GM18526 (cell line): ENCODE measurements around the gene KRT83.

Experiments used
- POLR2A ChIP-seq: IDR thresholded peaks from 3 replicates; pipeline ENCODE4 v1.6.1; 2011; ENCODE audit not compliant: insufficient read length; ENCODE audit errors: extremely low read depth

The KRT83 gene

DNA sequence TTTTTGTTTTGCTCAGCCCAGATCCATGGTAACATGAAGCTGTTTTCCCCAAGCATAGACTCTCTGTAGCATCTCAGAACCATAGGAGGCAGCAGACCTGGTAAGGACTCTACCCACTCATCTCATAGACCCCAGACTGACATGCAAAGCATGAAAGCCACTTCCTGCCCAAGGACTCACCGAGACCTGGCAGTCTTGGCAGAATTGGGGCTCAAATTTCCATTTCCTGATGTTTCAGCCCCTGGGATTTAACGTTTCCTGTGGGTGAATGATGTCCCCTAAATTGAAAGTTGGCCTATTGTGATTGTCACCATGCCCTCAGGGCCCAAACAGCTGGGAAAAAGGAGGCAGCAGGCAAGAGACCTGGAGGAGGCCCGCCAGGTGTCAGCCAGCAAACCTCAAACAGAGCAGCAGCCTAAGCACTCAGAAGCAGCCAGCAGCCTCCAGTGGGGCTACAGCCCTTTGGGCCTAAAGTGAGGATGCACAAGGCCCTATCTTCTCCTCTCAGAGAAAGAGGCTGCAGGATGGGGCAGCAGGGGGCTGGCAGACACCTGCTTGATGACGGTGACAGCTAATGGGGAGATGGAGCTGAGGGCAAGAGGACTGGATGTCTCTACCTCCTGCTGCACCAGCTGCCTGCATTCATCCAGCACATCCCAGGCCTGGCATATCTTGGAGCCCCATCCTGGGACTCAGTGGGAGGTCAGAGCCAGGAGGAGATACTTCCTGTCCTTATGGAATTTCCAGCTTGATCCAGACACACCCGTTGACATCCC is 37.6 kb upstream of the KRT83 start:
- no peak for TF ChIP-seq POLR2A

DNA sequence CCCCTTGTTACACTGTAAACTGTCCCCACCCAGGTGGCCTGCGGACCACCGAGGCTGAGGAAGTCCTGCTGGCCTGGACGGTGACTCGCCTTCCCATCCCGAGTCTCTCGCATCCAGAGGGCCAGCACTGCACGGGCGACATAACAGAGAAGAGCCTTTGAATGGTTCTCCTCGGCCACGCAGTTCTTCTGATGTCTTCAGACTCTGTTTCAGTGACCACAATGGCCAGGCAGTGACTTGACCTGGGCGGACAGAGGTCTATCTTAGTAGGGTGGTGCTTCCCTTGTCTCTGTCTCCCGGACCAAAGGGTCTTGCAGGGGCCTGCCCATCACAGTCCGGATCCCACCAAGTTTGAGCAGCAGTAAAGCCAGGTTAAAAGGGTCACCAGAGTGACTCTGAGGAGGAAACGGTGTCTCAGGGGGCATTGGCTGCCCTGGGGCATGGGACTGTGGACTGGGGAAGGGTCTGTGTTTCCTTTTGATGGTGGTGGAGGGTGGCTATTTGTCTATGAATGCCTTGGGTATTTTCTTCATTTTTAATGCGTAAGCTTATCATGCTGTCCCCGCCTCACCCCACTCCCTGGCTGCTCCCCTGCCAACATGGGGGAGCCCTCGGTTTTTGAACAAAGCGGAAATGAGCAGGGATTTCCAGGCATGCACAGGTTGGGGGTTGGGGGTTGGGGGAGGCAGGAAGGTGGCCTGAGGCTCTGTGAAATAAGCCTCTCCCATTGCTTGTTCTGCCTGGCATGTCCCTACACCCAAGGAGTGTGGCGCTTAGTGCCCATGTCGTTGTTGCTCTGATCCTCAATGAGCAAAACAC is 35.8 kb upstream of the KRT83 start:
- no peak for TF ChIP-seq POLR2A

DNA sequence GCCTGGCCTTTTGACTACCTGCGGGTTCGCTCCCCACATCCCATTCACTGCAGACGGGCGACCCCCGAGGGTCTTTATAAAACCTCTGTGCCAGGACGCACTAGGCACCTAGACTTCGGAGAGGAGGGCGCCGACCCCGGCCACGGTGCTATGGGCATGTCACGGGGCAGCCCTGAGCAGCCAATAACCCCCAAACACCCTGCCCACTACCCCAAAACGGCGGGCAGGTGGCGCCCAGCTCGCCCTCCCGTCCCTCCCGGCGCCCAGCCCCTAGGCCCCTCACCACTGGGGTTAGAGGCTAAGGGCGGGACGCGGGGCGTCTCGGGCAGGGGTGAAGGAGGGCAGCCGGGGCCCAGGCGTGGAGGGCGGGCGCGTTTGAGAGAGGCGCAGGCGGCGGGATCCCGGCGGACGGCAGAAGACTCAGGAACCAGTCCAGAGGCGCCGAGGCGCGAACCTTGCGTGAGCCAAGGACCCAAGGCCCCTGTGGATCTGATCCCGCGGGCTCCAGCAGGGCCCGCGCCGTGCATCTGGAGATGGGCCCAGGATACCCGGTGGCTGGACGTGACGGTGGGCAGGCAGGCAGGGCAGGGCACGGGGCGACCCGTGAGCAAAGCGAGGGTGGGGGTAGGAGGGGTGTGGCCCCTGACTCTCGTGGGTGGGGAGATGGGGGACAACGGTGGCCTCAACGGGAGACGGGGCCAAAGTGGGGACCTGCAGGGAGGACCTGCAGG is 35.0 kb upstream of the KRT83 start:
- TF ChIP-seq POLR2A: no peak

DNA sequence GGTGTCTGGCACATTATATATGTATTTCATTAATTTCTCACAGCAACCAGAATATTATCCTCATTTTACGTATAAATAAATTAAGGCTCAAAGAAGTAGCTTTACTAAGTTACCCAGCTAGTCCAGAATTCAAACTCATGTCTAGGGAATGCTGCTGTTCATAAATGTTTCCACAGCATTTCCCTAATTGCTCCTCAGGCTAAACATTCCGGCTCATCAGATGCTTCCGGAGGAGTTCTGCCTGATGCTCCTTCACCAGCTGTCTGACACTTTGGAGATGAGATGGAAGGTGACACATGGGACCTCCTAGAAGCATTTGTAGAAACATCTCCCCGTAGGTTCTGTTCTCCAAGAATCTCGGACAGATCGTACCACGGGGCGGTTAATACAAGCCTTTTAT is 34.0 kb upstream of the KRT83 start:
- TF ChIP-seq POLR2A: no peak

DNA sequence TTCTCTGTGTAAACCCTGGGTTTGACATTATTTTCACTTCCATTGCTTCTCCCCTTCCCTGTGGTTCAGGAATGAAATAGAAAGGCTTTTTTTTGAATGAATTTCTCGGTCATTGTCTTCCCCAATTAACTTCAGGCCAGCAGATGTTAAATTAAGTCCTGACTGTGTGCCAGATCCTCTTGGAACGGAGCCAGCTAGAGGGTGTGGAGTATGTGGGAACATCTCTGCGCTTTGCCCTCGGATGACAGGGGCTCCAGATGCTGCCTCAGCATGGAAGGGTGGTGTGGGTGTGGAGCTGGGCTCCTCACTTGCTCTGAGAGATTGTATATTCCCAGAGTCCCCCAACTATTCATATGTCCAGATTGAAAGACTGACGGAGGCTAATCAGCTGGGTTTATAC is 33.0 kb upstream of the KRT83 start:
- TF ChIP-seq POLR2A: no peak

DNA sequence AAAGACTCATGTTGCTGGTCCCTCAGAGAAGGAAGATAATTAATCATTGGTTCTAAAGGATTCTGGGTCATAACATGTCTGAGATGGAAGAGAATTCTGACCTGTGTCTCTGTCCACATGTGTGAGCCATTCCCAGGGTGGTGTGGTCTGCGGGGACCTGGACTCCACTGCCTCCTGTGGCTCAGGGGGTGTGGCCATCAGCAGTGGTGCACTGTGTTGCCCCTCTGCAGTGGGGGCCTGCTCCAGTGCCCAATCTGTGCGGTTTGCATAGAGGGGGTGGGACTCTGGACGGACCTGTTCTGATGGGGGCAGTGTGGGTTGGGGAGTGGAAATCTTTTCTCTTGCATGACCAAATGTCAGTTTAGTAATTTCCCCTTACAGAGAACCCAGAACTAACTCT is 32.6 kb upstream of the KRT83 start:
- no peak for TF ChIP-seq POLR2A

DNA sequence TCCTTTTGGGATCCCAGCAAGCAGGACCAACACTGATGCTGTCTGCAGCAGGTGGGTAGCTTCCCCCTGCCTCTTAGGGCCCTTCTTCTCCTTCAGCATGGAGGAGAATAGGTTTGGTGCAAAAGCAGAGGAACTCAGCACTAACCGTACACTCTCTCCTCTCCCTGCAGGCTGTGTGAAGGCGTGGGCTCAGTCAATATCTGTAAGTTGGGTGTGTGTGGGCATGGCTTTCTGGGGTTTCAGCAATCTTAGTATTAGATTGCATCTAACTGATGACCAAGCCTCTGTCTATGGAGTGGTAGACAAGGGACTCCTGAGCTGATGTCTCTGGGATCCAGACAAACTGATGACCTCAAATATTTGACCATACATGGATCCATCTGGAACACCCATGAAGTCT is 31.8 kb upstream of the KRT83 start:
- TF ChIP-seq POLR2A: no peak

DNA sequence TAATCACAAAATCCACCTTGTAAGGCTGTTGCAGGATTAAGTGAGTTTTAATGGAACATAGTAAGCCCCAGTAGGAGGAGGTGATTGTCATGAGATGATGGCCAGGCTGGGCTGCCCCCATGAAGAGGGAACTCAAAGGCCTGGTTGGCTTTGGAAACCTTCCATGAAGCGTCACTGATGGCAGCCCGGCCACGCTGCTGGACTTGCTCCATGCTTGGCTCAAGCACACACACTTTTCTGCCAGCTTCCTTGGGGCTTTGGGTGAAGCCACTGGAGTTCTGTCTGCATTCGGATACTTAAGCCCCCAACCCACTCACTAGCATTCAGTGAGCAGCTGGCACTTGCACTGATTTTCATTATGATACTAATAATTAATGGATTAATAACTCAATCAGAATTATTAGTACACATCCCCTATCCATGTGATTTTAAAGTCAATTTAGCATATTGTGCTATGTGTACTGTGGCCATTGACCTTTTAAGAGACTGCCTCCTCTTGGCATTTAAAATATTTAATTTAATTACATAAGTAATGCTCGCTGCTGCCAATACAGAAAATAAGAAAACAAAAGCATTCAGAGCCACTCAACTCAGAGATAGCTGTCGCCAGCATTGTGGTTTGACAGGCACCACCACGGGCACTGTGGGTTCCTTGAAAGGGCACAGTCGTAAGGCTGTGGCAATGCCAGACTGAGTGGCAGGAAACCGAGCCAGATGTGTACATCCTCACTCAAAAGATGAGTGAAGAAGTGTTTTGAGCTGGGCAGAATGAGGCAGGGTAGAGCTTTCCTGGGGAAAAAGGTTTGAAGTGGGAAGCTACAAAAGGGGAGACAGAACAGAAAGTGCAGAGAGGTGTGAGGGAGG is 30.2 kb upstream of the KRT83 start:
- TF ChIP-seq POLR2A: no peak

DNA sequence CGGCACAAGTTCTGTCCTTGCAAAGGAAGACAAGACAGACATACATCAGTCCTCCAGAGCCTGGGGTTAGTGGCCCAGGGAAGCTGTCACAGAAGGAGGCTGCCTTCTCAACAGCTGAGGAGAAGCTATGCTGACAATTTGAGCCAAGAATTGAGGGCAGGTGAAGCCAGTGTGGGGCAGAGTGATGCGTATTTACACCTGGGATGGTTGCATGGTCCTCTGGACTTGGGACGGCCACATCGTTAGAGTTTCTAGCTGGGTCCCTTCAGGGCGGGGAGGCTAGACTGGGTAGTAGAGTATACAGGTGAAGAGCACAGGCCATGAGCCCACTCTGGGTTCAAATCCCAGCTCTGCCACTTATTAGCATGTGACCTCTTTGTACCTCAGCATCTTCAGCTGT is 29.6 kb upstream of the KRT83 start:
- TF ChIP-seq POLR2A: no peak

DNA sequence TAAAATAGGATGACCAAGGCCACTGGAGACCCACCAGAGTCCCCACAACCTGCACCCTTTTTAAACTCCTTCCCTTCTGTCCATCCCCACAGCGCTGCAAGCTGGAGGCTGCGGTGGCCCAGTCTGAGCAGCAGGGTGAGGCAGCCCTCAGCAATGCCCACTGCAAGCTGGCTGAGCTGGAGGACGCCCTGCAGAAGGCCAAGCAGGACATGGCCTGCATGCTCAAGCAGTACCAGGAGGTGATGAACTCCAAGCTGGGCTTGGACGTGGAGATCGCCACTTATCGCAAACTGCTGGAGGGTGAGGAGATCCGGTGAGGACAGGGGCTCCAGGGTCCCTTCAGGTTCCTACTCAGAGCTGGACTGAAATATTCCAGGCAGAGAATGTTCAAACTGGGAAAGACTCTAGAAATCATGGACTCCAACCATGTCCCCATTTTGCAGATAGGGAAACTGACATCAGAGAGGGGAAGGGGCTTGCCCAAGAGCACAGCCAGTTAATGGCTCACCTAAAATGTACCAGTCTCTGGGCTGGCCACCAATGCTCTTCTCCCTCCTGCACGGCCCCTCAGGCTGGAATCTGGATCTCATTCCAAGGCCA is 28.9 kb upstream of the KRT83 start:
- no peak for TF ChIP-seq POLR2A

DNA sequence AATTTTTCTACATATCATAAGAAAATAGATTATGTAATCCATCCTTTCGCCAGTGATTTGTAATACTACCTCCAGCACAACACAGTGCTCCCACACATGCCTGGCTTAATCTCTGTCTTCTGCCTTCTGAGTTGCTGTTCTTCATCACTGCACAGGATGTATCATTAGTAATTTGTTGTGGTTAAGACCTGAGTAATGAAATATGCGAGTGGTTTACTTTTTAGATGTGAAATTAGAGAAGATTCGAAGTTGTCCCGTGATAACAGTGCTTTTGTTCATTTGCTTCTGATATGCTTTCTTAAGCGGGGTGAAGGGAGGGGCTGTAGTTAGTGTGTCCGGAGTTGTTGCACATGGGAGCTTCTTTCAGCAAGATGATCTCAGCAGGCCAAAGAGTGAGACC is 28.0 kb upstream of the KRT83 start:
- no peak for TF ChIP-seq POLR2A

DNA sequence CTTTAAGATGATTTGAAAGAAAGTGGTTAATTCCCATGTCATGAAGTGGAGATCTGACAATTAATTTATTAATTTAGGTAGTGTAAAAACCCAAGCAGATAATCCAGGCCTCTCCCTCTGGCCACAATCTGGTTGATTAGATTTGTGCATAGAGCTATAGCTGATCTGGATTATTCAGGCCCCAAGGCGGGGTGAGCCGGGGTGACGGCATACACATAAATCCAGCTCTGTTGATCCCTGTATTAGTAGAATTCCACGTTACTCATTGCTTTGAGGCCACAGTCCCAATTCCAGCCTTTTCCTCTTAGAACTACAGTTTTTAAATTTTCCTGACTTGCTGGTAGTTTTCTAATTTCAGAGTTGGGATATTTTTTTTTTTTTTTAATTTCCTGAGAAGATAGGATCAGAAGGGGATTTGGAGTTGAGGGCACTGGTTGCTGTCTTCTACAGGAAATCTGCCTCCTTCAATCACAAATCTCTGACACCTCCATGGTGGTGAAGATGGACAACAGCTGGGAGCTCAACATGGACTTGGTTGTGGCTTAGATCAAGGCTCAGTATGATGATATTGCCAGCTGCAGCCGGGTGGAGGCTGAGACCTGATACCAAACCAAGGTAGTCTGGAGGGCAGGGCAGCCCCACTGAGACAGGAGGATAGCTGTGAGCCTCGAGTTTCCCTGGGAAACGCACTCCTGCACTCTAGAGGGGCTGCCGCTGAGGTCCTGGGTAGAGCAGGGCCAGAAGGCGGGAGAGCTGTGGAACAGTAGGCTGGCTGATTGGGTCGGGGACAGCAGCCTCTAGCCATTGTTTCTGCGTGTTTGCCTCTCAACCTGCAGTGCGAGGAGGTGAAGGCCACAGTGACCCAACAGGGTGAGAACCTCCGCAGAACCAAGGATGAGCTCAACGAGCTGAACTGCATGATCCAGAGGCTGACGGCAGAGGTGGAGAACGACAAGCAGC is 26.6 kb upstream of the KRT83 start:
- no peak for TF ChIP-seq POLR2A

DNA sequence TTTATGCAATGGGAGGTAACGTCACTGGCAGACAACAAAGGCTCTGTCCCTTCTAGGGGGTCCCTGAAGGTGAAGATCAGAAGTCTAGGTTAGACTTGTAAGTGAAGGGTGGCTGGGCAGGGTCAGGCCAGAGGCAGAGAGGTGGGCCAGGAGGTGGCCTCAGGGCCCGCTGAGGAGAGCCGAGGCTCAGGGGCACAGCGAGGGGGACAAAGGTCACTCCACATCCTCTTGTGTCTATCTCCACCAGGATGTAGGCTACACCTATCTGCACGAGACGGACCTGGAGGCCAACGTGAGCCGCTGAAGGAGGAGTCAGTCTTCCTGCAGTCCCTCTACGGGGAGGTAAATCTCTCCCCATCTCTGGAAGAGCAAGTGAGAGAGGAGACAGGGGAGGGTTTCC is 25.8 kb upstream of the KRT83 start:
- TF ChIP-seq POLR2A: no peak
